DMS79 (cell line): ENCODE results near the gene GDF10.

Source experiments
- DNase-seq: peaks from one replicate; lab custom pipeline; 2025; lab: John Stamatoyannopoulos, UW

Gene GDF10

DNA sequence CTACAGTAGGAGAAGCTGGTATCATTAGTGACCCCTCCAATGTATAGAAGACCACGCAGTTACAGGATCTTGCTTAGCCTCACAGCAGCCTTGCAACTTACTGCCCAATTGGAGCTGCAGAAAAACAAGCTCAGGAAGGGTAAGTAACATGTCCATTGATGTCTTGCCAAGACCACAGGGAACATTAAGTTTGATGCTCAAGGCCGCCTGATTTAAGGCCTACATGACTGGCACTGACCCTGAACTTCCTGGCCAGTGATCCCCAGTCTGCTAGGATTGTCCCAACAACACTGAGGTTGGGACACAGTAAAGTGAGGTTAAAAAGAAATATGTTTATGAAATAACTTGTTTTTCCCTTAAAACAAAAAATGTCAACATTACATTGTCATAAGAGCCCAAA, 15.4 kb downstream of the GDF10 start:
- DNase-seq: no peak

DNA sequence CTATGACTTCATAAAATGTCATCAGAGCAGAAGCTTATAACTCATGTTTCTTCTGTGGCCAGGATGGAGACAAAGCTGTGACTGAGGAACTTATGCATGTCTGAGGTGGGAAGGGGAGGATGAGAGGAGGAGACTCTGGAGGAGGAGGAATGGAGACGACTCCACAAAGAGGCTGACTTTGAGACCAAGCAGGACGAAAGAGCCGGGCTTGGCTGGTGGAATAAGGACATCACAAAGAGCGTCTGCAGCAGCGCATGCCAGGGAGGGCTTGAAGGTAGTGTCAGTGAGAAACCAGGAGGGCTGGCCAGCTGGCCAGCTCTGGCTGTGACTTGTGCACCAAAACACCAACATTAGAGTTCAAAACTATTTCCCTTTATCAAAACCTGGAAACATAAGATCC, 16.1 kb downstream of the GDF10 start:
- no peak for DNase-seq

DNA sequence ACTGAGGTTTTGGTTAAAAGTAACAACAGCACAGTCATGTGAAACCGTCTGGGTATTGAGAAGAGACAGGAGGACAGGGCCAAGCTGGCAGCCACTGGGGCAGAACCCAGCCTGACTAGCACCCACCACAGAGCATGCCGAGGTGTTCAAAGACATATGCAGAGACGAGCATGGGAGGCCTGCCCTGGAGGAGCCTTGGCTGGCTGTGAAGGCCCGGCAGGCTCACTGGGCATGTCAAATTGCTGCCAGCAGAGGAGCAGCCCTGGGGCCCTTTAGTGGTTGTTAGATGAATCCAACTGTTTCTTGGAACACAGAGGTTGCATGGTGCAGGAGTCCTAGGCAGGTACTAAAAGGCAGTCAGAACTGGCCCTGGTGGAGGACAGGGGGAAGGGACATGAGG, 17.3 kb downstream of the GDF10 start:
- no peak for DNase-seq

GRCh38 chr10:47318706-47319105, 18.7 kb downstream of the GDF10 start:
- no peak for DNase-seq

GRCh38 chr10:47319784-47320183, 19.8 kb downstream of the GDF10 start:
- DNase-seq: no peak

DNA sequence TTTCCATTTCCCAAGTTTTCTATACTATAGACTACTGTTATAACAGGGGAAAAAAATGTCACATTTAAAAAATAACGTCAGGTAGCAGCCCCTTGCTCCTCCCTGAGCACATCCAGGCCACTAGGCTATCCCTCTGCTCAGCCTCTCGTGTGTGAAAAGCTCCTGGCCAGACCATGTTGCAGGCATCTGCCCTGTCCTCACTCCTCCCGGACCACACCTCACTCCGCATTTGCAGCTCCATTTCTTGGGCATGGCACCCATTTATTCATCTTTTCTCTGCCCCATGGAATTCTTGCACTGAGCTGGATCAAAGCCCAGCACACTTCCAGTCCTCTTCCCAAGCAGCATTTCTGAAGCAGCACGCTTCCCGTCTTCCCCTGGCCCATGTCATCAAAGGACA, 20.8 kb downstream of the GDF10 start:
- DNase-seq: no peak

DNA sequence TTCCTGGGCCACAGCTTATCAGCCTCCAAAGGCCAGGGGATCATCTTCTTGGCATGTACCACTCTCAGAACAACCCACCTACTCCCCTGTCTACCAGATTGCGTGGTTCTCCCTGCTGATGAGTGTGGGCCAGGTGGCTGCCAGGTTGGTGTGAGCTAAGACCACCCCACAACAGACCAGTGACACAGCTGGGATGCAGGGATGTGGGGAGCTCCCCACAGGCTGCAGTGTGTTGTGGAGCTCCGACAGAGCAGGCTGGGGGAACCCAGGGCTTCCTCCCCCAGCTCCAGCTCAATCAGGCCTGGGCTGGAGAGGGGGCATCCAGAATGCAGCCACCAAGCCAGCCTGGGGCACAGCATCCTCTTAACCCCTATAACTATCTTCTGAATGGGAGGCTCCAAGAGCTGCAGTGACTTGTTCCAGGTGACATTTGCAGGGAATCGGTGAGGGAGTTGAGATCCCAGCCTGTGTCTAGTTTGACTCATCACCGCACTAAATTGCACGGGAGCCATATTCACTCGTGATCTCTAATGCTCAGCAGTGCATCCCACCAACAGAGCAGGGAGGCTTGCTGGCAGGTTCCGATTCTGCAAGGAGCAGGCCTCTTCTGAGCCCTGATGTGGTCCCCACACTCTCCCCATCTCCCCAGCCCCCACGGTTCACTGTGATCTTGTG, 21.7 kb downstream of the GDF10 start:
- DNase-seq: no peak

GRCh38 chr10:47322300-47323061, 22.5 kb downstream of the GDF10 start, which contains the start of gene GDF2:
Gene GDF2 (plus strand): TSS chr10:47322454. CDS start chr10:47322669, 215 bp downstream.
- no peak for DNase-seq

DNA sequence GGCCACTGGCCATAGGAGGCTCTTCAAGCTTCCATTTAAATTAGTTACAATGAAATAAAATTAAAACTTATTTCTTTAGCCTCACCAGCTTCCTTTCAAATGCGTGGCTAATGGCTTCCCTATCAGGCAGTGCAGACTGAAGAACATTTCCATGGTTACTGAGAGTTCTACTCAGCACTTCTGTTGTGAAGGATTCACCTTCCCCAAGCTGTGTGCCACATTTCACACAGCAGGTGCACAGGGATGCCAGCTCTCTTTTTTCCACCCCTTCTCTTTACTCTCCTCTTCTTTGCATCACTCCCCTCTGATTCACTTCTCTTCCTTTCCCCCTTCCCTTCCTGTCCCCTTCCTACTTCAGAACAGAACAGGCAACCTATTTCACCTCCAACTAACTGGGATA, 23.1 kb downstream of the GDF10 start:
- DNase-seq: no peak

DNA sequence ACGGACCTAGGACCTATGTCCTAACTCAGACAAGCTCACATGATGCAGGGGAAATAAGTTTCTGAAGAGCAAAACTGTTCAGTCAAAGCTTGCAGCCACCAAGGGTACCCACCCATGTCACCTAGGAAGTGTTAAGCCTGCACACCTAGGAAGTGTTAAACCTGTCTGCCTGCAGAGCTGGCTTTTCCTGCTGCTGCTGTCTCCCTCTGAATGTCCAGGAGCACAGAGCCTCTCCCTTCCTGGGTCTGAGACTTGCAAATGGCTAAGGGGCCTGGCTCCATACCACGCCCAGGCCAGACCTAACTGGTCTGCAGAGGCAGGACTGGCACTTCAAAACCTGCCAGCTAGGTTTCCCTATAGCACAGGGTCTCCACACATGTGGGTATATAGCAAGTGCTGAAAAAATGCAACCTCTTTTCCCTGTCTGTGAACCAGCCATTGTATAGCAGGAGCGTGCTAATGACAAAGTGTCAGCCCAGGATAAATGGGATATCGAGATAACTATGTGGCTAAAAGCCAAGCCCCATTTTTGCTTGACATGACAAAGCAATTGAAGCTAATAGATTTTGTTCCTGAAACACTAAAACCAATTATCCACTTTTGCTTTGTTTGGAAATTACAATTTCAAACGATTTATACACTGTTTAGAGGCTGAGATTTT, 23.8 kb downstream of the GDF10 start:
- DNase-seq: no peak

DNA sequence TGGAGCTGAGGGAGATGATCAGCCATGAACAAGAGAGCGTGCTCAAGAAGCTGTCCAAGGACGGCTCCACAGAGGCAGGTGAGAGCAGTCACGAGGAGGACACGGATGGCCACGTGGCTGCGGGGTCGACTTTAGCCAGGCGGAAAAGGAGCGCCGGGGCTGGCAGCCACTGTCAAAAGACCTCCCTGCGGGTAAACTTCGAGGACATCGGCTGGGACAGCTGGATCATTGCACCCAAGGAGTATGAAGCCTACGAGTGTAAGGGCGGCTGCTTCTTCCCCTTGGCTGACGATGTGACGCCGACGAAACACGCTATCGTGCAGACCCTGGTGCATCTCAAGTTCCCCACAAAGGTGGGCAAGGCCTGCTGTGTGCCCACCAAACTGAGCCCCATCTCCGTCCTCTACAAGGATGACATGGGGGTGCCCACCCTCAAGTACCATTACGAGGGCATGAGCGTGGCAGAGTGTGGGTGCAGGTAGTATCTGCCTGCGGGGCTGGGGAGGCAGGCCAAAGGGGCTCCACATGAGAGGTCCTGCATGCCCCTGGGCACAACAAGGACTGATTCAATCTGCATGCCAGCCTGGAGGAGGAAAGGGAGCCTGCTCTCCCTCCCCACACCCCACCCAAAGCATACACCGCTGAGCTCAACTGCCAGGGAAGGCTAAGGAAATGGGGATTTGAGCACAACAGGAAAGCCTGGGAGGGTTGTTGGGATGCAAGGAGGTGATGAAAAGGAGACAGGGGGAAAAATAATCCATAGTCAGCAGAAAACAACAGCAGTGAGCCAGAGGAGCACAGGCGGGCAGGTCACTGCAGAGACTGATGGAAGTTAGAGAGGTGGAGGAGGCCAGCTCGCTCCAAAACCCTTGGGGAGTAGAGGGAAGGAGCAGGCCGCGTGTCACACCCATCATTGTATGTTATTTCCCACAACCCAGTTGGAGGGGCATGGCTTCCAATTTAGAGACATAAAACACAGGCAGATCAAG, 25.6 kb downstream of the GDF10 start:
- no peak for DNase-seq

GRCh38 chr10:47326306-47326926, 26.4 kb downstream of the GDF10 start:
- no peak for DNase-seq

GRCh38 chr10:47326927-47327330, 26.9 kb downstream of the GDF10 start:
- DNase-seq: no peak

DNA sequence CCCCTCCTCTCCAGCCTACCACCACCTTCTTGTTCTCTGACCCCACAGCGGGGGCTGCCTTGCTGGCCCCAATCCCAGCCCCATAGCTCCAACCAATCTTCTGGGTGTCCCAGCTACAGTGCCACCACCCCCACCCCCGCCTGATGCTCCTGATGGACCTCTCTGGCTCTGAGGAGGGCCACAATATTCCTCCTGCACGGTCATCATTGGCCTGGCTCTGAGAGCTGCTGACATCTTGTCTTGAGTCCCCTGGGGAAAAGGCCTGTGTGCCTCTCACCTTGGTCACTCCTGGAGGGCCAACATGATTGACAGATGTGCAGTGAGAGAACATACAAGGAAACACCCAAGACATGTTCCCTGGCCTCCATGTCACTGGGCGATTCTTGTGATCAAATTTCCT, 29.9 kb downstream of the GDF10 start:
- DNase-seq: no peak

DNA sequence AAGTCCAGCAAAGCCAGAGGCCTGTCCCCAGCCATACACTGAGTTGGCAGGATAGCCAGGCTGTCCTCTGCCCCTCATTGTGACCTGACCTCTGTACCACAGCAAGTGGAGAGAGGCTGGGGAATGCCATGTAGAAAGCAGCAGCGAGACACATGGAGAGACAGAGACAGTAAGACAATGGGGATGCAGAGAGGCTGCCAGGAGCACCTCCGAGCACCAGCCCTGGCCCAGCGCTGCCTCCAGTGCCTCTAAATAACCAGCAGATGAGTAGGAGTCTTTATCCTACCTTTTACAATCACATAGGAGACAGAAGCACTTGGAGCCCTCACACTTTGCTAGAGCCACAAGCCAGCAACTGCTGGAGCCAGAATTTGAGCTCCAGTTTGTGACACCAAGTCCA, 30.4 kb downstream of the GDF10 start:
- DNase-seq: no peak

- DNase-seq: no peak
Measured at GRCh38 chr10:47330804-47331203, 30.8 kb downstream of the GDF10 start.

- DNase-seq: no peak
Measured at GRCh38 chr10:47331491-47331890, 31.5 kb downstream of the GDF10 start.

DNA sequence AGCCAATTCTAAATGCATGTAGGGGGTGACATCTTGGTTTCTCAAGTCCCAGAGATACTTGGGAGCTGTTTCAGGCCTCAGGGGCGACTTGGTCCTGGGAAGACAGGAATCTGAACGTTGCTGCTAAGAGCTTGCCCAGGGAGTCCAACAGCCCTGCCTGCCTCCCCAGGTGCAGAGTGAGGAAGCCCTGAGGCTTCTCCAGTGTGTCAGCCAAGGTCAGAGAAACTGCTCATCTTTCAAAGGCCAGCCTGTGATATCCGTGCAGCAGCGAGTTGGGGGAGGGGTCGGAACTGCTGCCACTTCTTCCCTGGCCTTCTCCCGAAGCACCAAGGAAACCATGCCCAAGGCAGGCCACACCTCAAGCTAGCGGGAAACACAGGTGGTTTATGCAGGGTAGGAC, 32.0 kb downstream of the GDF10 start:
- DNase-seq: no peak

GRCh38 chr10:47332371-47332770, 32.4 kb downstream of the GDF10 start:
- DNase-seq: no peak

DNA sequence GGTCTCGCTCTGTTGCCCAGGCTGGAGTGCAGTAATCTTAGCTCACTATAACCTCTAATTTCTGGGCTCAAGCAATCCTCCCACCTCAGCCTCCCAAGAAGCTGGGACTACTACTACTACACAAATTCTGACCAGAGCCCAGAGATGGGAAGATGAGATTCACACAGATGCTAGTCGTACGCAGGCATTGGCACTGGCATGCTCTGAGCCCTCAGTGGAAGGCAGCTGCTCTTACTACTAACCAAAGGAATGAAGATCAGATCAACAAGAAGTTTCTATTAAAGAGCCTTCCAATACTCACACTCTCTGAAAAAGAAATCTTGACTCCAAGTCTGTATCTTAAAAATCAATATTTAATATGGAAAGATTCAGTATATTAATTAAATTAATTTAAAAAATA, 32.9 kb downstream of the GDF10 start:
- DNase-seq: no peak

DNA sequence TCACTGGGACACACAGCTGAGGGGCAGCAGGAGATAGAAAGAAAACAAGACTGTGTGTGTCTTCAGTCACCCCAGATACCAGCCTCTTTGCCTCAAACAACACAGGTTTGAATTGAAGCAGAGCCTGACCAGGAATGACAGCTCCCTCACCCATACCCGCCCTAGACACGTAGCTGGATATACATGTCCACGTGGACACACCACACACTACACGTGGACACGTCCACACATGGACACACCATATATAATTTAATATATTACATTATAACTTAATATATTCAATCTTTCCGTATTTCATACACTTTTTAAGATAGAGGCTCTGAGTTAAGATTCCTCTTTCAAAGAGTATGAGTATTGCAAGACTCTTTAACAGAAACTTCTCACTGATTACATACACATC, 33.5 kb downstream of the GDF10 start:
- no peak for DNase-seq
